ENCODE measurements around the gene CYP4F12. TPM values are rescaled to one million over a fixed set of nuclear protein-coding genes. Genes with fewer than 3 reads are reported as not detected.

Gene CYP4F12
- total and polyA plus RNA-seq, 2 donors (not counting 3 experiments of a cell fraction or from before 2014, with no cell fraction given), result not detected

DNA sequence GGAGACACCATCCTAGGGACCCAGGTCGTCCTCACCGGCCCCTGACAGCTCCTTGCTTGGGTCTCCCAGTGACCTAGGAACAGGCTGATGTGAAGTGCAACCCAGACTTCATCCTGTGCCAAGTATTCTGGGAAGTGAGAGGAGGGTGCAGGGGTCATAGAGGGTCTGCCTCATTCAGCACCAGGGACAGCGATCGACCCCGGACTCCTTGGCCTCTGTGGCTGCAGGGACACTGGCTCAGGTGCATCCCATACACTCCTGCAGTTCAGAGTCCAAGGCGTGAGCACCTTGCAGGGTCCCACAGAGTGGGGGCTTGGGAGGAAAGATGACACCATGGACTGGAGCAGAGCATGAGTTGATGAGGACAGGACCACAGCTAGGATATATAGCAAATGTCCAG is 44.9 kb downstream of the CYP4F12 start:
- no peak for FAIRE-seq
- H3K36me3 ChIP-seq (ENCODE audit: control insufficient read depth in 2 of 2, extremely low read depth in 1 of 2, insufficient read depth in 2 of 2, low read length in 2 of 2), result no peaks in the 10 kb centered on the region
- no TSS peak for BruUV-seq (replicated peaks)

DNA sequence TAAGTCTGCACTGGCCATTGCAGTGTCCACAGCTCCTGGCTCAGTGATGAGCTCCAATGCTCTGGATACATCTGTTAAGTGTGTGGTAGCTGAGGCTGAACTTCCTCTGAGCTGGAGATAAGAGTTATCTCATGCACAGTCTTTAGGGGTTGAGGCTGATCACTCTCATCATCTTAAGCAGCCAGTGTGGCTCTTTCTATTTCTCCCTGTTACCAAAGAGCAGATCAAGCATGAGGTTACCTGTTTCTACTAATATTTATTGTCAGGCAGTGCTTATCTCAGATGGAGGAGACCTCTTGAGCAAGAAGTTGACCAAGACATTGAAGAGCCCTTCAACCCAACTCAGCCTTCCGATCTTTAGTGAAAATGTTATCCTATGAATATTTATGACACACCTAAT is 48.4 kb downstream of the CYP4F12 start:
- TF ChIP-seq POLR2AphosphoS5 (IDR thresholded peaks at IDR 0.05; ENCODE audit: insufficient read depth, low read depth, low read length), result no peak
- TF ChIP-seq POLR2A (IDR thresholded peaks at IDR 0.05; ENCODE audit: low read depth, low read length), result no peak
- no peak for TF ChIP-seq FOS (IDR thresholded peaks at IDR 0.05; ENCODE audit: borderline replicate concordance, insufficient read depth, low read length)
- no peak for TF ChIP-seq JUN (IDR thresholded peaks at IDR 0.05; ENCODE audit: borderline replicate concordance, insufficient read depth, insufficient read length, low read depth)
- TF ChIP-seq EZH2 (IDR thresholded peaks at IDR 0.05; ENCODE audit: borderline replicate concordance, low read depth, low read length, severe bottlenecking), result no peak
- no peak for TF ChIP-seq MYC (IDR thresholded peaks at IDR 0.05; ENCODE audit: low read depth, low read length)
- TF ChIP-seq, protein P1, sequence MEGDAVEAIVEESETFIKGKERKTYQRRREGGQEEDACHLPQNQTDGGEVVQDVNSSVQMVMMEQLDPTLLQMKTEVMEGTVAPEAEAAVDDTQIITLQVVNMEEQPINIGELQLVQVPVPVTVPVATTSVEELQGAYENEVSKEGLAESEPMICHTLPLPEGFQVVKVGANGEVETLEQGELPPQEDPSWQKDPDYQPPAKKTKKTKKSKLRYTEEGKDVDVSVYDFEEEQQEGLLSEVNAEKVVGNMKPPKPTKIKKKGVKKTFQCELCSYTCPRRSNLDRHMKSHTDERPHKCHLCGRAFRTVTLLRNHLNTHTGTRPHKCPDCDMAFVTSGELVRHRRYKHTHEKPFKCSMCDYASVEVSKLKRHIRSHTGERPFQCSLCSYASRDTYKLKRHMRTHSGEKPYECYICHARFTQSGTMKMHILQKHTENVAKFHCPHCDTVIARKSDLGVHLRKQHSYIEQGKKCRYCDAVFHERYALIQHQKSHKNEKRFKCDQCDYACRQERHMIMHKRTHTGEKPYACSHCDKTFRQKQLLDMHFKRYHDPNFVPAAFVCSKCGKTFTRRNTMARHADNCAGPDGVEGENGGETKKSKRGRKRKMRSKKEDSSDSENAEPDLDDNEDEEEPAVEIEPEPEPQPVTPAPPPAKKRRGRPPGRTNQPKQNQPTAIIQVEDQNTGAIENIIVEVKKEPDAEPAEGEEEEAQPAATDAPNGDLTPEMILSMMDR (IDR thresholded peaks at IDR 0.05; ENCODE audit: extremely low read depth in 1 of 2, insufficient read depth in 1 of 2, low read depth in 1 of 2, low read length in 2 of 2), result no peak
- TF ChIP-seq, protein P2, sequence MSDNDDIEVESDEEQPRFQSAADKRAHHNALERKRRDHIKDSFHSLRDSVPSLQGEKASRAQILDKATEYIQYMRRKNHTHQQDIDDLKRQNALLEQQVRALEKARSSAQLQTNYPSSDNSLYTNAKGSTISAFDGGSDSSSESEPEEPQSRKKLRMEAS (IDR thresholded peaks at IDR 0.05; ENCODE audit: insufficient read depth, insufficient read length), result no peak
- no peak for TF ChIP-seq GATA2 (IDR thresholded peaks at IDR 0.05; ENCODE audit: insufficient read depth, insufficient read length, low read depth, low read length)
- no peak overlapping the region for H3K4me2 ChIP-seq (ENCODE audit: insufficient read depth, low read length)
- FAIRE-seq (no peak), DNase-seq (ENCODE audit: low read depth, low spot score) (no peak)
- ChIA-PET CTCF (no interaction called here), POLR2A (no interaction called here)
- no peaks in the 10 kb centered on the region for H3K27me3 ChIP-seq (ENCODE audit: control insufficient read depth in 2 of 2, insufficient read depth in 2 of 2, low read length in 2 of 2)
- dilution Hi-C loops (cut with MboI; ENCODE audit: extremely low pct_ligation_motif_present, low sequenced_read_pairs) (no loop called here), intact Hi-C loops (cut with micrococcal nuclease) (no loop called here)
- H3K9me1 ChIP-seq (replicated peaks; ENCODE audit: control insufficient read depth, extremely low read depth, insufficient read depth, low read length), result no peaks in the 10 kb centered on the region
- H3K9ac ChIP-seq (replicated peaks; ENCODE audit: extremely low read depth, insufficient read depth, low read length), result no peak overlapping the region
- H4K20me1 ChIP-seq (replicated peaks; ENCODE audit: control insufficient read depth, extremely low read depth, insufficient read depth, low read length), result no peaks in the 10 kb centered on the region
- no peak overlapping the region for H3K4me3 ChIP-seq (replicated peaks in 1 of 3; ENCODE audit: insufficient read depth in 1 of 3, low read depth in 1 of 3, low read length in 3 of 3)
- H3K79me2 ChIP-seq (ENCODE audit: control insufficient read depth, insufficient read depth, low read length), result no peaks in the 10 kb centered on the region
- no peaks in the 10 kb centered on the region for H3K4me1 ChIP-seq (ENCODE audit: control insufficient read depth, extremely low read depth, insufficient read depth, low read length)
- no peak overlapping the region for H2AFZ ChIP-seq (ENCODE audit: low read depth, low read length)
- no peak overlapping the region for H3K27ac ChIP-seq (ENCODE audit: insufficient read depth, low read depth, low read length)
- BruUV-seq (replicated peaks), result no TSS peak
- peaks cover 2% of the 10 kb centered on the region for H3K9me3 ChIP-seq (replicated peaks; ENCODE audit: control insufficient read depth, insufficient read depth, low read length)
- no peaks in the 10 kb centered on the region for H3K36me3 ChIP-seq (ENCODE audit: control insufficient read depth in 2 of 2, extremely low read depth in 1 of 2, insufficient read depth in 2 of 2, low read length in 2 of 2)

More for the DNA sequence above, 44.9 kb downstream of the CYP4F12 start:
- Histone ChIP-seq H3K9me1 (replicated peaks; ENCODE audit: control insufficient read depth, extremely low read depth, insufficient read depth, low read length) (no peaks in the 10 kb centered on the region), H3K27ac (ENCODE audit: insufficient read depth, low read depth, low read length) (no peak overlapping the region), H4K20me1 (replicated peaks; ENCODE audit: control insufficient read depth, extremely low read depth, insufficient read depth, low read length) (no peaks in the 10 kb centered on the region), H3K4me3 (replicated peaks in 1 of 3; ENCODE audit: insufficient read depth in 1 of 3, low read depth in 1 of 3, low read length in 3 of 3) (no peak overlapping the region), H3K9me3 (replicated peaks; ENCODE audit: control insufficient read depth, insufficient read depth, low read length) (peaks cover 2% of the 10 kb centered on the region), H3K4me2 (ENCODE audit: insufficient read depth, low read length) (no peak overlapping the region), H3K4me1 (ENCODE audit: control insufficient read depth, extremely low read depth, insufficient read depth, low read length) (no peaks in the 10 kb centered on the region), H3K27me3 (ENCODE audit: control insufficient read depth in 2 of 2, insufficient read depth in 2 of 2, low read length in 2 of 2) (no peaks in the 10 kb centered on the region), H2AFZ (ENCODE audit: low read depth, low read length) (no peak overlapping the region), H3K9ac (replicated peaks; ENCODE audit: extremely low read depth, insufficient read depth, low read length) (no peak overlapping the region), H3K79me2 (ENCODE audit: control insufficient read depth, insufficient read depth, low read length) (no peaks in the 10 kb centered on the region)
- POLR2A ChIA-PET, result no interaction called here
- intact Hi-C loops (cut with micrococcal nuclease), result no loop called here
- CTCF ChIA-PET, result no interaction called here
- no peak for DNase-seq (ENCODE audit: low read depth, low spot score)
- no peak for TF ChIP-seq POLR2A (IDR thresholded peaks at IDR 0.05; ENCODE audit: low read depth, low read length)
- TF ChIP-seq FOS (IDR thresholded peaks at IDR 0.05; ENCODE audit: borderline replicate concordance, insufficient read depth, low read length), result no peak
- no peak for TF ChIP-seq JUN (IDR thresholded peaks at IDR 0.05; ENCODE audit: borderline replicate concordance, insufficient read depth, insufficient read length, low read depth)
- no peak for TF ChIP-seq GATA2 (IDR thresholded peaks at IDR 0.05; ENCODE audit: insufficient read depth, insufficient read length, low read depth, low read length)
- TF ChIP-seq MYC (IDR thresholded peaks at IDR 0.05; ENCODE audit: low read depth, low read length), result no peak
- TF ChIP-seq, protein P1 (IDR thresholded peaks at IDR 0.05; ENCODE audit: extremely low read depth in 1 of 2, insufficient read depth in 1 of 2, low read depth in 1 of 2, low read length in 2 of 2), result no peak
- no peak for TF ChIP-seq EZH2 (IDR thresholded peaks at IDR 0.05; ENCODE audit: borderline replicate concordance, low read depth, low read length, severe bottlenecking)
- dilution Hi-C loops (cut with MboI; ENCODE audit: extremely low pct_ligation_motif_present, low sequenced_read_pairs), result no loop called here
